ENCODE data around the gene S100A7. TPM values are rescaled to one million over a fixed set of nuclear protein-coding genes. Genes with fewer than 3 reads are reported as not detected.

S100A7 gene
- total RNA-seq, 1 donor, result not detected

- no peak for TF ChIP-seq CTCF (IDR thresholded peaks at IDR 0.05; ENCODE audit: insufficient read depth, low read length)
- no peak for DNase-seq (ENCODE audit: low read depth)
These were observed 30.3 kb downstream of the S100A7 start for GRCh38 chr1:153430166-153430553.

GRCh38 chr1:153429266-153430165 lies 30.9 kb downstream of the S100A7 start:
- no peak for TF ChIP-seq CTCF (IDR thresholded peaks at IDR 0.05; ENCODE audit: insufficient read depth, low read length)
- H3K4me3 ChIP-seq (ENCODE audit: low read depth, low read length), result no peak overlapping the region
- DNase-seq (ENCODE audit: low read depth), result no peak

More at GRCh38 chr1:153430166-153430553, 30.3 kb downstream of the S100A7 start:
- H3K4me3 ChIP-seq (ENCODE audit: low read depth, low read length), result no peak overlapping the region

GRCh38 chr1:153428791-153429190 lies 31.7 kb downstream of the S100A7 start:
- no peak for TF ChIP-seq CTCF (IDR thresholded peaks at IDR 0.05; ENCODE audit: insufficient read depth, low read length)
- H3K4me3 ChIP-seq (ENCODE audit: low read depth, low read length), result no peak overlapping the region
- no peak for DNase-seq (ENCODE audit: low read depth)

- DNase-seq (ENCODE audit: low read depth), result no peak
These were observed 32.3 kb downstream of the S100A7 start for GRCh38 chr1:153428073-153428638.

GRCh38 chr1:153426809-153427208 lies 33.6 kb downstream of the S100A7 start:
- no peak for TF ChIP-seq CTCF (IDR thresholded peaks at IDR 0.05; ENCODE audit: insufficient read depth, low read length)
- H3K4me3 ChIP-seq (ENCODE audit: low read depth, low read length), result no peak overlapping the region
- no peak for DNase-seq (ENCODE audit: low read depth)

More at GRCh38 chr1:153428073-153428638, 32.3 kb downstream of the S100A7 start:
- no peak overlapping the region for H3K4me3 ChIP-seq (ENCODE audit: low read depth, low read length)
- TF ChIP-seq CTCF (IDR thresholded peaks at IDR 0.05; ENCODE audit: insufficient read depth, low read length), result no peak

DNA sequence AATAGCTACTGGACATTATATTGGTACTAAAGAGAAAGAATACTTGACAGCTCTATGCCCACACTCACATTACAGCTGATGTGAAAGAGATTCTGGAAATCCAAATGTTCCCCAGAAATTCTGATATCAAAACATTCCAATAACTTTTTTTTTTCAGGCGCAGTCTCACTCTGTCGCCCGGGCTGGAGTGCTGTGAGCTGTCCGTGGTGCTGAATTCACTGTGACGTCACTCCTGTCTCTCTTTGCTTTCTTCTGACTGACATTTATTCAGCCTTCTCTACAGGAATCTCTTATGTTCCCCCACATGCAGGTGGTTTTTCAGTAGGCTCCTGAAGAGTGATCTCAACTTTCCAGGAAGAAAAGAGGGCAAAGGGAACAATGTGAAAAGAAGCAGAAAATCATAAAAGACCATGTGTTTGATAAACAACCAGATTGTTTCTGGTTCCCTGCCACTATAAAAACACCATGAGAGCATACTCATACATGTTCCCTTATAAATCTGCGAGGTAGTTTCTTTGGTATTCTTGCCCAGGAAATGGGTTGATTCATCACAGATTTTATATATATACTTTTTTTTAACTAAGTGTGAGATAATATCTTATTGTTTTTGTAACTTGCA lies 37.9 kb downstream of the S100A7 start:
- H3K4me3 ChIP-seq (ENCODE audit: low read depth, low read length), result no peak overlapping the region
- no peak for TF ChIP-seq CTCF (IDR thresholded peaks at IDR 0.05; ENCODE audit: insufficient read depth, low read length)
- peak; percentile 67 for DNase-seq (ENCODE audit: low read depth)

Measured in fibroblast of the aortic adventitia (primary cell).